SIG-M5 treated with dmso at 0.1 percent for 504 hours (cell line): ENCODE measurements around the gene USP3.

ENCODE experiments used
- DNase-seq: peaks from one replicate; lab custom pipeline; 2025; ENCODE audit not compliant: unreplicated experiment; lab: John Stamatoyannopoulos, UW

The USP3 gene

GRCh38 chr15:63582718-63583426 is 78.5 kb downstream of the USP3 start:
- no peak for DNase-seq

GRCh38 chr15:63586790-63587189 is 82.4 kb downstream of the USP3 start:
- no peak for DNase-seq

DNA sequence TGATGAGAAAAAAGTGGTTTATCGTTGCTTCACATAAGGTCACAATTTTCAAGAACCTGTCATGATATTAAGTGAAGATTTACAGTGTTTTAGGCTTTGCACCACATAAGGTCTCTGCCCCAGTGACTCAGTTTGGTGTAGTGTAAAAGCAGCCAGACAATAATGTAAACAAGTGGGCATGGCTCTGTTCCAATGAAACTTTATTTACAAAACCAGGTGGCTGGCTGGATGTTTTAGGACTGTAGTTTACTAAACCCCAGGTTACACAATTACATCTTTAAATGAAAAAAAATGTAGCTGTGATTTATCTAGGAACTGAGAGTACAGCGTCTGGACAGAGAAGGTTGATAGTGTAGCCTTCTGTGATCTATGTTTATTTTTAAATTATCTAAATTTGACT is 83.1 kb downstream of the USP3 start:
- no peak for DNase-seq

- no peak for DNase-seq
Measured at GRCh38 chr15:63588826-63589225, 84.4 kb downstream of the USP3 start.

- no peak for DNase-seq
Measured at GRCh38 chr15:63593705-63594671, 89.6 kb downstream of the USP3 start.

GRCh38 chr15:63595065-63595464 is 90.7 kb downstream of the USP3 start:
- no peak for DNase-seq

GRCh38 chr15:63595688-63596087 is 91.3 kb downstream of the USP3 start:
- DNase-seq: no peak

GRCh38 chr15:63596676-63597037 is 92.3 kb downstream of the USP3 start:
- no peak for DNase-seq

GRCh38 chr15:63597038-63597790 is 92.8 kb downstream of the USP3 start, which contains the start of gene FBXL22:
Gene FBXL22, plus strand, starts transcription at chr15:63597387. Its CDS starts 6 bp downstream, at chr15:63597393.
- DNase-seq: no peak

DNA sequence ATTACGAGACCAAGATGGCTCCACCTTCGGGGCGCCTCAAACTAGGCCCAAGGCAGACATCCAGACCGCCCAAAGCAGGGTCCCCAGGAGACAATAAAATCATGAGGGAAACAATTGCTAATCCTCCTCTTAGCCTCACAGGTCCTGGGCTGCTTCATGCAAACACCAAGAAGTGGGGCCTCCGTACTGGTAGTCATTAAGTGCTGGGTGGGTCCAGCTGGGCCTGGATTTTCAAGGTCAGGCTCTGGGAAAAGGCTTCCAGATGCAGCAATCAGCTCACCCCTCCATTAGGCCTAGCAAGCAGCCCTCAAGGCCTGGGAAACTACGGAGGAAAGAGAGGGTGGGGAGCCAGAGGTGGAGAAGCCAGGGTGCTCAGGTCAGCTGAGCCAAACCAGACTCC is 93.4 kb downstream of the USP3 start:
- no peak for DNase-seq

DNA sequence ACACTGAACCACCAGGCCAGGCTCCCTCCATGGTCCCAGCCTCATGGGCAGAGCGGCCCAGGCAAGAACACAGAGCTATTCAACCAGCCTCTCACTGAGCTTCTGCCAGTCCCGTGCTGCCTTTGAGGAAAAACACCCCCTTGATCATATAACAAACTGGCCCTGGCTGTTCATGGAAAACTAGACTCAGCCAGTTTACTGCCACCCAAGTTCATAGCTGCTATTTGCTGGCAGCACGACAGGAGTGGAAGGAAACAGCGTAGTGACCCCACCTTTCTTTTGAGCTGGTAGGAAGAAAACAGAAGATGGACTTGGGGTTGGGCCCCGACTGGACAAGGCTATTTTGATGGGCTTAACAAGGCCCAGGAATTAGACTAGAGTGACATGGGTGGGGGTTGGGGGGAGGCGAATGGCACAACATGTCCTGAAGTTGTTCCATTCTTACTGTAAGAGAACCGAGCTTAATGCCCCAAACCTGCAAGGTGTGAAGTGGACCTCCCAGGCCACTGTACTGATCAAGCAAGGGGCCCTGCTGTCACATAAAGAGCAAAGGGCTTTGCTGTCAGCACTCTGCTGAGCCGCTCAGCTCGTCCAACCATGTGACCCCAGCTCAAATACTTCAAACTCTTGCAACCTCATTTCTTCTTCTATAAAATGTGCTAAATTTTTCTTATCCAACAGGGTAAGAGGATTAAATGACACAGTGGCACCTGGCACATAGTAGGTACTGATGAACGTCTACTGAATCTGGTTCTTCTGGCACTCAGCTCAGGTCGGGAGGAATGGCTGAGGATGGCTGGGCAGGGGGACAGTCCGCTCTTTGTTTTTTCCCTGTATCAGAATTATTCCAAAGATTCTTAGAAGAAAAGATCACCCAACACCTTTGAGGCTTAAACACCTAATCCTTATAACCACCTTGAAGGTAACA is 94.3 kb downstream of the USP3 start:
- no peak for DNase-seq

GRCh38 chr15:63599401-63600000 is 95.1 kb downstream of the USP3 start:
- DNase-seq: peak; percentile 52

- no peak for DNase-seq
Measured at GRCh38 chr15:63600001-63600615, 95.7 kb downstream of the USP3 start.

GRCh38 chr15:63600616-63601025 is 96.2 kb downstream of the USP3 start:
- peak; percentile 91 for DNase-seq

DNA sequence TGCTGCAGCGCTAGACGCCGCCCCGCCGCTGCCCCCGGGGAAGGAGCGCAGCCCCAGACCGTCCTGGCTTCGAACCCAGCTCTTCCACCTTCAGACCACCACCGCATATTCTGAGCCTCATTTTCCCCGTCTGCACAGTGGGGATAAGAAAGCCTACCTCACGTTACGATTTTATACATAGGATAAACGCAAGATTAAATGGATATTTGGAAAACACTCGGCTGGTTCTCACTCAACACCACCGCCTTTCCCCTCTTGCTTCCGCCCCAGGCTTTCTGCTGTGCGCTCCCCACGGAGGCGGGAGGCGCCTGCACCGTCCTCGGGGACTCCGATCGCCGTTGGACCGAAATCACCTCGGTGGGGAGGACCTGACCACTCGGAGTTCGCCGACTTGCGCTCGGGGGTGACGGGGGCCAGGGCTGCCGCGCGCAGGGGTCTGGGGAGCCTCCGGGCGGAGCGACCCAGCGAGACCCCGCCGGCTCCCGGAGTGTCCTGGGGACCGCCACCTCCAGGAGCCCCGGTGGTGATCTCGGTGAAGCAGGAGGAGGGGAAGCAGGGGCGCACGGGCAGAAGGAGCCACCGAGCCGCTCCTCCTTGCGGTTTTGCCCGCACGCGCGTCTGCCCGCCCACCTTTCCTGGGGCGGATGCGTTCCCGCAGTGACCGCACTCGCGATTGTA is 96.8 kb downstream of the USP3 start:
- DNase-seq: peak; percentile 66

DNA sequence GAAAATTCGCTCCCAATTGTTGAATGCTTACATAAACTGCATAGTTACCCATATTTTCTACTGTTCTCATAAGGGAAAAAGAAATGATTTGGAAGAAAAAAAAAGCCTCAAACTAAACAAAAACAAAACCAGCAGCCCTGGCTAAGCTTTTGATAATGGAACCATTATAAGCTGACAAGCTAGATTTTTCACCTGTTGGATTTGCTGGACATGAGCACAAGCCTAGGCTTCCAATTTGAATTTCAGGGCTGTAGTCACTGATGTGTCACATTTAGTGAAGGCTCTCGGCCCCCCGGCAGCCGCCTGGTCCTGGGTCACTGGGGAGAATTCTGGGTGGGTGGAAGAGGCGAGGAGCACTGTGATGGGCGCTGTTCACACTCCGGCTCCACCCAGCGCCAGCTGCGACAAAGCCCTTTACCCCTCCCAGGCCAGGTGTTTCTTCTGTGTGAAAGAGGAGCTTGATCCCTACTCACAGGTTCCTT is 97.4 kb downstream of the USP3 start:
- DNase-seq: no peak

- DNase-seq: no peak
Measured at GRCh38 chr15:63602595-63602994, 98.2 kb downstream of the USP3 start.

DNA sequence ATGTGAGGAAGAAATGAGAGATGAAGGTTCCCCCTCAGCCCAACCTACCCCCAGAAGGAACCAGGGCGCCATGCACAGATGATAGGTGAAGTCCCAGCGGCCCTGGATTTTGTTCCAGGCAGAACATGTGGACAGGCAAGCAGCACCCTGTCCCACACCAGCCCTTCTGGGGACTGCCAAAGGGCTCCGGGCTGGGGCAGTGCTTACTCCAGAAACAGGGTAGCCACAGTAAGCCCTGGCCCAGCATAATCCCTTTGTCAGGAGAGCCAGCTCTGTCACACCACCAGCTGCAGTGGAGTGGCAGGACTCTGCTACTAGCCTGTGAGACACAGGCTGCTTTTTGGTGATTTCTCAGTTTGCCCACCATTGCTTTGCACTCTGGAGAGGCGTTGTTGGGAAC is 99.1 kb downstream of the USP3 start:
- DNase-seq: no peak

GRCh38 chr15:63604281-63604680 is 99.9 kb downstream of the USP3 start:
- DNase-seq: no peak
